Endothelial cell of umbilical vein (primary cell): ENCODE results near the gene KAZN.

Experiments
- EZH2 ChIP-seq: IDR thresholded peaks from 2 replicates; pipeline ENCODE4 v1.6.1; 2012; ENCODE audit warnings: borderline replicate concordance, low read depth, mild to moderate bottlenecking, moderate library complexity, low read length, inconsistent platforms; ENCODE audit not compliant: severe bottlenecking
- GATA2 ChIP-seq: IDR thresholded peaks from 2 replicates; pipeline ENCODE4 v1.7.0; 2011; ENCODE audit warnings: low read depth, mild to moderate bottlenecking, moderate library complexity, mixed read lengths, low read length; ENCODE audit not compliant: insufficient read length, insufficient read depth
- MYC ChIP-seq: IDR thresholded peaks from one replicate; pipeline ENCODE4 v1.6.1; 2011; ENCODE audit warnings: mild to moderate bottlenecking, low read depth, low read length
- POLR2A ChIP-seq: IDR thresholded peaks from 2 replicates; pipeline ENCODE4 v1.6.1; 2012; ENCODE audit warnings: low read depth, mild to moderate bottlenecking, control low read depth, low read length
- POLR2AphosphoS5 ChIP-seq: IDR thresholded peaks from 2 replicates; pipeline ENCODE4 v1.6.1; 2012; ENCODE audit warnings: low read depth, mild to moderate bottlenecking, control low read depth, low read length, moderate library complexity; ENCODE audit not compliant: insufficient read depth
- TF ChIP-seq, protein P1 (sequence below), 2 donors: IDR thresholded peaks; 1 replicate in 1 of 2; 2 replicates in 1 of 2; pipeline ENCODE4 v1.5.1; 2011; ENCODE audit warnings: low read length in 2 of 2, mild to moderate bottlenecking in 2 of 2, moderate library complexity in 2 of 2, control low read depth in 1 of 2, inconsistent platforms in 1 of 2, low read depth in 1 of 2; ENCODE audit not compliant: insufficient read depth in 1 of 2; ENCODE audit errors: extremely low read depth in 1 of 2
- TF ChIP-seq, protein P2 (sequence below): IDR thresholded peaks from 2 replicates; pipeline ENCODE4 v1.6.1; 2011; ENCODE audit not compliant: insufficient read depth, insufficient read length

DNA sequence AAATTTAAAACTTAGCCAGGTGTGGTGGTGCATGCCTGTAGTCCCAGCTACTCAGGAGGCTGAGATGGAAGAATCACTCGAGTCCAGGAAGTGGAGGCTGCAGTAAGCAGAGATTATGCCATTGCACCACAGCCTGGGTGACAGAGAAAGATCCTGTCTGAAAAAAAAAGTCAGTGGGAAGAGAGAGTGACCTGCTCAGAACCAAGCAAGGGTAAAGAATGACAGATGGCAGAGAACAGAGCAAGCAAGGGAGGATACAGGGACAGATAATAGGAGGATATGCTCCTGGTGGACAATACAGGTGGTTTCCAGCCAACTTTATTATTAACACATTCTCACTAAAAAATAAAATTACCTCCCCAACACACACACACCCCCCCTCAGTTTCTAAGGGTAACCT is 550.5 kb downstream of the KAZN start:
- TF ChIP-seq EZH2, result no peak
- no peak for TF ChIP-seq POLR2A
- TF ChIP-seq, protein P1, sequence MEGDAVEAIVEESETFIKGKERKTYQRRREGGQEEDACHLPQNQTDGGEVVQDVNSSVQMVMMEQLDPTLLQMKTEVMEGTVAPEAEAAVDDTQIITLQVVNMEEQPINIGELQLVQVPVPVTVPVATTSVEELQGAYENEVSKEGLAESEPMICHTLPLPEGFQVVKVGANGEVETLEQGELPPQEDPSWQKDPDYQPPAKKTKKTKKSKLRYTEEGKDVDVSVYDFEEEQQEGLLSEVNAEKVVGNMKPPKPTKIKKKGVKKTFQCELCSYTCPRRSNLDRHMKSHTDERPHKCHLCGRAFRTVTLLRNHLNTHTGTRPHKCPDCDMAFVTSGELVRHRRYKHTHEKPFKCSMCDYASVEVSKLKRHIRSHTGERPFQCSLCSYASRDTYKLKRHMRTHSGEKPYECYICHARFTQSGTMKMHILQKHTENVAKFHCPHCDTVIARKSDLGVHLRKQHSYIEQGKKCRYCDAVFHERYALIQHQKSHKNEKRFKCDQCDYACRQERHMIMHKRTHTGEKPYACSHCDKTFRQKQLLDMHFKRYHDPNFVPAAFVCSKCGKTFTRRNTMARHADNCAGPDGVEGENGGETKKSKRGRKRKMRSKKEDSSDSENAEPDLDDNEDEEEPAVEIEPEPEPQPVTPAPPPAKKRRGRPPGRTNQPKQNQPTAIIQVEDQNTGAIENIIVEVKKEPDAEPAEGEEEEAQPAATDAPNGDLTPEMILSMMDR (IDR thresholded peaks at IDR 0.05; ENCODE audit: extremely low read depth in 1 of 2, insufficient read depth in 1 of 2, low read depth in 1 of 2, low read length in 2 of 2), result no peak
- TF ChIP-seq MYC, result no peak
- TF ChIP-seq POLR2AphosphoS5, result no peak
- TF ChIP-seq, protein P2, sequence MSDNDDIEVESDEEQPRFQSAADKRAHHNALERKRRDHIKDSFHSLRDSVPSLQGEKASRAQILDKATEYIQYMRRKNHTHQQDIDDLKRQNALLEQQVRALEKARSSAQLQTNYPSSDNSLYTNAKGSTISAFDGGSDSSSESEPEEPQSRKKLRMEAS, result no peak
- no peak for TF ChIP-seq GATA2
